ENCODE results near the gene ANKS1A. TPM values are rescaled to one million over a fixed set of nuclear protein-coding genes. Genes with fewer than 3 reads are reported as not detected.
A peak's percentile ranks its signal among the peaks of the same experiment; 100 is the strongest.

The ANKS1A gene
- total RNA-seq, 2 donors from 2014 or later = 26.7 to 30.9 TPM

DNA sequence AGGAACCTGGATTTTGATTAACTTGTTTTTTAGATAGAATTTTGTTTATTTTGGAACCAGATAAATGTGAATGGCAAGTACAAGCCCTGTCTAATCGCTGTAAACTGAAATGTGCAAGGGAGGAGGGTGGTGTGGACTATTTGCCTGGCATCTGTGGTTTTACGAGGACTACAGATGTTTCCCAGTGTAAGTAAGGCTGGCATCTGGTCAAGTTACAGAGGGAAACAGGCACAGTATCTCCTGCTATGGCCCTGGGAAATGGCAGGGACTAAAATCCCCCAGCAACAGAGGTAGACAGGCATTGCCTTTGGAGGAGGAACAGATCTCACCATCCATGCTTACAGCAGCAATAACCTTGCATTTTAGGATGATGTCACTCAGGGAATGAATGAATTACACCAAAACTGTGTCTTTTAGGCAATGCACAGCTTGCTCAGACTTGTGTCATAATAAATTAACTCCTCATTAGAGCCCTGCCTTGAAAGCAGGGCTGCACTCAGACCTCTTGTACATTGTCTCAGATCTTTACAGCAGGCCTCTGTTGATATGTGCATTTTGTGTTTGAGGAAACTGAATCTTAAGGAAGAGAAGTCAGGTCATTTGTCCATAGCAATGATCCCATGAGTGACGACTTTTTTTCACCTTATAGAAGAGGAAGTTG, 155.8 kb downstream of the ANKS1A start:
- Histone ChIP-seq H3K36me3 (peaks cover 5% of the 10 kb centered on the region), H3K4me1 (peaks cover 0 to 99% of the 10 kb centered on the region in 2 donors), H3K4me3 (no peak overlapping the region), H3K27me3 (no peaks in the 10 kb centered on the region), H3K9me3 (no peaks in the 10 kb centered on the region), H3K27ac (peak overlapping the region; percentile 69 to 85)
- TF ChIP-seq, protein P1, sequence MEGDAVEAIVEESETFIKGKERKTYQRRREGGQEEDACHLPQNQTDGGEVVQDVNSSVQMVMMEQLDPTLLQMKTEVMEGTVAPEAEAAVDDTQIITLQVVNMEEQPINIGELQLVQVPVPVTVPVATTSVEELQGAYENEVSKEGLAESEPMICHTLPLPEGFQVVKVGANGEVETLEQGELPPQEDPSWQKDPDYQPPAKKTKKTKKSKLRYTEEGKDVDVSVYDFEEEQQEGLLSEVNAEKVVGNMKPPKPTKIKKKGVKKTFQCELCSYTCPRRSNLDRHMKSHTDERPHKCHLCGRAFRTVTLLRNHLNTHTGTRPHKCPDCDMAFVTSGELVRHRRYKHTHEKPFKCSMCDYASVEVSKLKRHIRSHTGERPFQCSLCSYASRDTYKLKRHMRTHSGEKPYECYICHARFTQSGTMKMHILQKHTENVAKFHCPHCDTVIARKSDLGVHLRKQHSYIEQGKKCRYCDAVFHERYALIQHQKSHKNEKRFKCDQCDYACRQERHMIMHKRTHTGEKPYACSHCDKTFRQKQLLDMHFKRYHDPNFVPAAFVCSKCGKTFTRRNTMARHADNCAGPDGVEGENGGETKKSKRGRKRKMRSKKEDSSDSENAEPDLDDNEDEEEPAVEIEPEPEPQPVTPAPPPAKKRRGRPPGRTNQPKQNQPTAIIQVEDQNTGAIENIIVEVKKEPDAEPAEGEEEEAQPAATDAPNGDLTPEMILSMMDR (IDR thresholded peaks at IDR 0.05) = no peak
- no peak for DNase-seq (ENCODE audit: low spot score)

DNA sequence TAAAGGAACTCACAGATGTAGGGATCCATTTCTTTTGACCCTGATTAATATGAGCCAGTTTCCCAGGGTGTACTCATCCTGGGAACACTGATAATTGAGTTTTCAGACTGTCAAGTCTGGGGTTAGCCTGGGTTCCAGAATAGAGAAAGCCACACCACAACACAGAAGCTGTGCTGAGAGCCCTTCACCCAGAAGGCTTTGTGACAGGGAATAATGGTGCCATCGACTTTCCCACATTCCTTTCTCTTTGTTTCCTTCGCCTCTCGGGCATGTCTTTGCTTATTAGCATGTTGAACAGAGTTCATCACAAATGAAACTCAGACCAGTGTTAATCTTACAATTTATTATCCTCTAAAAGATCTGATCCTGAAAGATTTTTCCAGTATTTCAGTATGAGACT, 157.0 kb downstream of the ANKS1A start:
- H3K36me3 ChIP-seq = peaks cover 3% of the 10 kb centered on the region

DNA sequence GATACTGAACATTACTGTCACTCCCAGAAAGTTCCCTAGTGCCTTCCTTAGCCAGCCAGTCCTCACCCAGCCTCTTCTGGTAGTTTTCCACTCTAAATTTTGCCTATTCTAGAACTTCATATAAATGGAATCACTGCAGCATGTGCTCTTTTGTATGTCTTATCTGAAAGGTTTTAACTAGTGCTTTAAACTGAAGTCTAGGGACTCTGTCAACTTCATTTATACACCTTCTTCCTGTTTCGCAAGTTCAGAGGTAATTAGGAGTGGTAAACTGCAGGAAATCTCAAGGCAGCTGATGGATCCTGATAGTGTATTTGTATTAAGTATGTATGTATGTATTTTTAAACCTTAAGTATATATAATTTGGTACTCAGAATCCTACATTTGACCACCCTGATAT, 157.8 kb downstream of the ANKS1A start:
- Histone ChIP-seq H3K4me3 (no peak overlapping the region), H3K4me1 (peaks cover 0 to 100% of the 10 kb centered on the region in 2 donors), H3K27ac (peak overlapping the region; percentile 69 to 85), H3K36me3 (peaks cover 5% of the 10 kb centered on the region), H3K27me3 (no peaks in the 10 kb centered on the region), H3K9me3 (no peaks in the 10 kb centered on the region)
- TF ChIP-seq, protein P1 (IDR thresholded peaks at IDR 0.05) = no peak
- DNase-seq (ENCODE audit: low spot score) = no peak

More for the DNA sequence above, 157.0 kb downstream of the ANKS1A start:
- TF ChIP-seq, protein P1 (IDR thresholded peaks at IDR 0.05) = no peak
- Histone ChIP-seq H3K27me3 (no peaks in the 10 kb centered on the region), H3K9me3 (no peaks in the 10 kb centered on the region), H3K4me1 (peaks cover 0 to 100% of the 10 kb centered on the region in 2 donors), H3K27ac (peak overlapping the region; percentile 69 to 85), H3K4me3 (no peak overlapping the region)
- no peak for DNase-seq (ENCODE audit: low spot score)

DNA sequence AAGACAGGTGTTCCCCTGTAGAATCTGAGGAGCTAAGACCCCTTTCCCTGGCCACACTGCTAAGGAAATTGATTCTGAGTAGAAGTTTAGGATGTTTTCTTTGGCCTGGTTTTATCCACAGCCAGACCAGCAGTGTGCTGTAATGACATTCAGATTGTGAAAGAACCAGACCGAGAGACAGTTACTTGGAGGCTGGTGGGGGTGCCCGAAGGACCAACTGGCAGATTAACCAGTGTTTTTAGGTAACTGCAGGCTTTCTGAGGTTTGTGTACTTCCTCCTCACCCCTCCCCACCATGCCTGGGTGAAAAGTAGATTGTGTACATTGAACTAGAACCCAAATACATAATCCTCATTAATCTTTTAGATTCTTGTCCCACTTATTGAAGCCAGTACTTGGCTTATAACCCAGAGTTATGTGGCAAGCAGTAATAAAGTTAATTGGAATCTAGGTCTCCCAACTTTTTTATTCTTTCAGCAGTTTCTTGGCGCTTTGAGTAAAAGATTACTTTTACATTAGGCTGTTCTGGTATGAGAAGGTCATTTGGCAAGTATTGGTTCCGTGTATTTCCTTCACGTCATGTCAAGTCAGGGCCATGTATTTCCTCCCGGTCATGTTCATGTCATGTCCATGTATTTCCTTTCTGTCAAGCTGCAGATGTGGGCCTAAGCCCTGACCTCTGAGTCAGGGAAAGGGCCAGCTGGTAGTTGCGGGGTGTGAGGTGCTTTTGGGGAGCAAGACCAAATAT, 158.4 kb downstream of the ANKS1A start:
- Histone ChIP-seq H3K27me3 (no peaks in the 10 kb centered on the region), H3K4me3 (no peak overlapping the region)
- DNase-seq (ENCODE audit: low spot score) = peak; percentile 75

DNA sequence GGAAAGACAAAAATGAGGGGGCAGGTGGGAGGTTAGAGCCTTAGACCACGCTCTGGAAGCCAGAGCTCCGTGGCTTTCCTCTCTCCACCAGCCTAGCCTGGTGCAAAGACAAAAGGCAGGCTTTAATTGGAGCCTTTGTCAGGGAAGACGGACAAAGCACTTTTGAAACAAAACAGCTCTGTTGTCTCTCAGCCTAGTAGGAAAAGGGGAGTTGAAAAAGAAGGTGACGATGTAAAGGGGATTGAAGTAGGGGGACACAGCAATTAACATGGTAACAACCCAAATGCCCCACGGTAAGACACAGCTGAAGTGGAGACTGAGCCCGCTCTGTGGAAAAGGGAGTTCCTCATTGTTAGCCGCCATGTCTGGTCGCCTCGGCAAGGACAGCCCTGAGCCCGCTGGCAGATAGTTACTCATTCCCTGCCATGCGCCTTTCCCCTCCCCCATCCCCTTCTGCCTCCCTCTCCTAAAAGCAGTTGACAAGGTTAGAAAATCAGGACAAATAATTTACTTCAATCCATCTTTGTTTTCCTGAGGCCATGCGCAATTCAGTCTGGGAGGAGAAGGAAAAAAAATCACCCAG, 159.1 kb downstream of the ANKS1A start:
- Histone ChIP-seq H3K4me1 (peaks cover 0 to 100% of the 10 kb centered on the region in 2 donors), H3K27ac (peak overlapping the region; percentile 69 to 85), H3K4me3 (peak overlapping the region in 1 of 2 donors; percentile 6), H3K27me3 (no peaks in the 10 kb centered on the region), H3K36me3 (peaks cover 7% of the 10 kb centered on the region), H3K9me3 (no peaks in the 10 kb centered on the region)
- no peak for DNase-seq (ENCODE audit: low spot score)
- TF ChIP-seq, protein P1 (IDR thresholded peaks at IDR 0.05) = no peak

More for the DNA sequence above, 158.4 kb downstream of the ANKS1A start:
- H3K4me1 ChIP-seq = peaks cover 0 to 100% of the 10 kb centered on the region in 2 donors
- peaks cover 7% of the 10 kb centered on the region for H3K36me3 ChIP-seq
- peak overlapping the region; percentile 69 to 85 for H3K27ac ChIP-seq
- no peaks in the 10 kb centered on the region for H3K9me3 ChIP-seq
- TF ChIP-seq, protein P1 (IDR thresholded peaks at IDR 0.05) = no peak
